ENCODE results near the gene TRPM1. TPM values are rescaled to one million over a fixed set of nuclear protein-coding genes. Genes with fewer than 3 reads are reported as not detected.

TRPM1 gene
- total RNA-seq, 1 donor from 2014 or later: not detected

- Mint-ChIP-seq H3K9me3 (no peaks in the 10 kb centered on the region), H3K27ac (no peak overlapping the region), H3K36me3 (ENCODE audit: low read depth) (no peaks in the 10 kb centered on the region), H3K27me3 (no peaks in the 10 kb centered on the region), H3K4me1 (no peaks in the 10 kb centered on the region), H3K4me3 (no peak overlapping the region)
- ChIA-PET CTCF (no interaction called here), POLR2A (no interaction called here)
- DNase-seq (no peak), ATAC-seq (ENCODE audit: low read depth) (no peak)
- intact Hi-C loops (cut with micrococcal nuclease): no loop called here
- TF ChIP-seq CTCF (IDR thresholded peaks at IDR 0.05): no peak
Measured at GRCh38 chr15:31136016-31136415, 34.5 kb upstream of the TRPM1 start.

GRCh38 chr15:31135523-31135922 lies 34.0 kb upstream of the TRPM1 start:
- Mint-ChIP-seq H3K4me1 (no peaks in the 10 kb centered on the region), H3K9me3 (no peaks in the 10 kb centered on the region), H3K27me3 (no peaks in the 10 kb centered on the region), H3K27ac (no peak overlapping the region), H3K36me3 (ENCODE audit: low read depth) (no peaks in the 10 kb centered on the region), H3K4me3 (no peak overlapping the region)
- no peak for ATAC-seq (ENCODE audit: low read depth)
- CTCF ChIA-PET: no interaction called here
- TF ChIP-seq CTCF (IDR thresholded peaks at IDR 0.05): no peak
- intact Hi-C loops (cut with micrococcal nuclease): no loop called here
- no peak for DNase-seq
- POLR2A ChIA-PET: no interaction called here

- ChIA-PET CTCF (interaction anchor here (0.7 kb wide), 1 partner anchor 469 kb away, joined by 3 read pairs; no protein-coding TSS in a partner anchor), POLR2A (no interaction called here)
- Mint-ChIP-seq H3K36me3 (ENCODE audit: low read depth) (no peaks in the 10 kb centered on the region), H3K9me3 (no peaks in the 10 kb centered on the region), H3K27ac (no peak overlapping the region), H3K4me3 (no peak overlapping the region), H3K4me1 (peaks cover 8% of the 10 kb centered on the region), H3K27me3 (no peaks in the 10 kb centered on the region)
- no peak for DNase-seq
- ATAC-seq (ENCODE audit: low read depth): no peak
- intact Hi-C loops (cut with micrococcal nuclease): no loop called here
- no peak for TF ChIP-seq CTCF (IDR thresholded peaks at IDR 0.05)
Measured at GRCh38 chr15:31133890-31134289, 32.4 kb upstream of the TRPM1 start.

- no peak for DNase-seq
- H3K27me3 Mint-ChIP-seq: no peaks in the 10 kb centered on the region
- peaks cover 10% of the 10 kb centered on the region for H3K4me1 Mint-ChIP-seq
- ChIA-PET POLR2A (no interaction called here), CTCF (interaction anchor here (1.0 to 1.1 kb wide), 2 partner anchors 168 to 357 kb away, joined by 3 to 4 read pairs; no protein-coding TSS in a partner anchor)
- no peaks in the 10 kb centered on the region for H3K9me3 Mint-ChIP-seq
- no peak overlapping the region for H3K27ac Mint-ChIP-seq
- ATAC-seq (ENCODE audit: low read depth): no peak
- H3K36me3 Mint-ChIP-seq (ENCODE audit: low read depth): no peaks in the 10 kb centered on the region
- no peak overlapping the region for H3K4me3 Mint-ChIP-seq
- intact Hi-C loops (cut with micrococcal nuclease): no loop called here
- no peak for TF ChIP-seq CTCF (IDR thresholded peaks at IDR 0.05)
Measured at GRCh38 chr15:31131853-31132375, 30.4 kb upstream of the TRPM1 start.

- no peaks in the 10 kb centered on the region for H3K27me3 Mint-ChIP-seq
- no peak overlapping the region for H3K27ac Mint-ChIP-seq
- H3K36me3 Mint-ChIP-seq (ENCODE audit: low read depth): no peaks in the 10 kb centered on the region
- ATAC-seq (ENCODE audit: low read depth) (no peak), DNase-seq (no peak)
- no peaks in the 10 kb centered on the region for H3K9me3 Mint-ChIP-seq
- TF ChIP-seq CTCF (IDR thresholded peaks at IDR 0.05): no peak
- POLR2A ChIA-PET: no interaction called here
- no peak overlapping the region for H3K4me3 Mint-ChIP-seq
- intact Hi-C loops (cut with micrococcal nuclease): no loop called here
- CTCF ChIA-PET: interaction anchor here (0.7 to 2.6 kb wide), 4 partner anchors 29 to 236 kb away, joined by 3 to 23 read pairs (median 9); partner anchors contain the start of gene TRPM1
- peaks cover 10% of the 10 kb centered on the region for H3K4me1 Mint-ChIP-seq
Measured at GRCh38 chr15:31130576-31131237, 29.2 kb upstream of the TRPM1 start.
